Osteoblast (primary cell): Measurements from ENCODE around the gene HIGD2A. TPM values are rescaled to one million over a fixed set of nuclear protein-coding genes. Genes with fewer than 3 reads are reported as not detected.

Experiments used
- DNase-seq: peaks from one replicate; pipeline ENCODE4 v3.0.0; 2011; ENCODE audit warnings: low spot score, mixed read lengths; ENCODE audit not compliant: insufficient read length; ENCODE audit errors: missing footprints
- H2AFZ ChIP-seq: 2 replicates; pipeline ENCODE4 v1.6.0; 2011; ENCODE audit warnings: mild to moderate bottlenecking, low read length
- H3K27ac ChIP-seq: 2 replicates; pipeline ENCODE4 v1.5.1; 2011; ENCODE audit warnings: mild to moderate bottlenecking, low read depth, low read length, moderate library complexity
- H3K27me3 ChIP-seq: 2 replicates; pipeline ENCODE4 v1.6.0; 2012; ENCODE audit warnings: mild to moderate bottlenecking, control low read depth, inconsistent platforms, low read length, moderate library complexity; ENCODE audit not compliant: insufficient read depth
- H3K36me3 ChIP-seq: 2 replicates; pipeline ENCODE4 v1.5.1; 2011; ENCODE audit warnings: mild to moderate bottlenecking, low read length, control low read depth, moderate library complexity; ENCODE audit not compliant: insufficient read depth
- H3K4me1 ChIP-seq: 2 replicates; pipeline ENCODE4 v1.5.1; 2011; ENCODE audit warnings: mild to moderate bottlenecking, low read length, control low read depth, moderate library complexity; ENCODE audit not compliant: insufficient read depth
- H3K4me2 ChIP-seq: 2 replicates; pipeline ENCODE4 v1.6.0; 2011; ENCODE audit warnings: mild to moderate bottlenecking, low read length; ENCODE audit not compliant: insufficient read depth
- H3K4me3 ChIP-seq: fragments of 200-600 bp; sonication (generic); 3 replicates; pipeline ENCODE4 v1.5.1; 2012; ENCODE audit warnings: mild to moderate bottlenecking, low read length, inconsistent platforms; ENCODE audit not compliant: insufficient read depth
- H3K79me2 ChIP-seq: 2 replicates; pipeline ENCODE4 v1.6.0; 2012; ENCODE audit warnings: mild to moderate bottlenecking, low read length, control low read depth, inconsistent platforms; ENCODE audit not compliant: insufficient read depth
- H3K9me3 ChIP-seq: 2 replicates; pipeline ENCODE4 v1.5.1; 2011; ENCODE audit warnings: low read depth, low read length, control low read depth
- H4K20me1 ChIP-seq: 2 replicates; pipeline ENCODE4 v1.6.0; 2012; ENCODE audit warnings: mild to moderate bottlenecking, low read length, control low read depth; ENCODE audit not compliant: insufficient read depth
- total RNA-seq: library from RNA; depleted of rRNA; stranded (reverse); fragments of >200 nt; gene quantifications from 2 replicates; pipeline ENCODE4 v1.2.3, GENCODE V29; 2012
- TF ChIP-seq, protein P1 (sequence below): IDR thresholded peaks from 2 replicates; pipeline ENCODE4 v1.5.1; 2011; ENCODE audit warnings: mild to moderate bottlenecking, low read depth, low read length, moderate library complexity; ENCODE audit errors: extremely low read depth

The HIGD2A gene
- total RNA-seq, 1 donor = 34.7 TPM

DNA sequence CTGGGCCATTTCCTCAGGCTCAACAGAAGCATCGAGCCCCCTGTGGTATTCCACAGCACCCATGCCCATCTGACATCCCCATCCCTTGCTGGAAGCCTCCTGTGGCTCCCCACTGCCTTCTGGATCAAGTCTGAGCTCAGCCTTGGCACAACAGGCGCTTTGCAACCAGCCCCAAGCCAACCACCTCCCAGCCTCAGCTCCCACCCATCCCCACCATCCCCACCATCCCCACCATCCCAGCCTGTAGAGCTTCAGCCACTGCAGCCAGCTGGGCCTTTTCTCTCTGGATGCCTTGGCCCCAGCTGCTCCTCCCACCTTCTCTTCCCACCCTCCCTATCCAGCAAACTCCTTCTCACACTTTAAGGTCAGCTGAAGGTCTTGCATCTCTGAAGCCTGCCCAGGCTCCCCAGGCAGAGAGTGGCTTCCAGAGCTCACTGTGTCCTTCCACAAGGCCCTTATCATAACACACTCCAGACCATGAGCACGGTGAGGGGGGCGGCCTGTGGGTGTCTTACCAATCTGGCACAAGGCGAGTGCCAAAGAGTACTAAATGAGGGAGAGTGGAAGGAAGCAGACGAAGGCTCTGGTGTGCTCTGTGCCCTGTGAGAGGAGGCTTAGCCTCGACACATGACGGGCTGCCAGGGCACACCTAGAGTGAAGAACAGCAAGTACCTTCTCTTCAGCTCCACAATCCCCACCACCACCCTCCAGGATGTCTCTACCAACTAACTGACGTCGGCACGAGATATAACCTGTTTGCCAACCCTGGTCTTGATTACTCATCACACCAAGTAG is 6.5 kb downstream of the HIGD2A start:
- Histone ChIP-seq H3K27me3 (no peaks in the 10 kb centered on the region), H3K27ac (no peak overlapping the region), H2AFZ (no peak overlapping the region), H4K20me1 (peaks cover 3% of the 10 kb centered on the region), H3K9me3 (no peaks in the 10 kb centered on the region), H3K4me2 (no peak overlapping the region), H3K79me2 (peaks cover 2% of the 10 kb centered on the region), H3K4me3 (no peak overlapping the region), H3K4me1 (no peaks in the 10 kb centered on the region), H3K36me3 (peaks cover 32% of the 10 kb centered on the region)
- TF ChIP-seq, protein P1, sequence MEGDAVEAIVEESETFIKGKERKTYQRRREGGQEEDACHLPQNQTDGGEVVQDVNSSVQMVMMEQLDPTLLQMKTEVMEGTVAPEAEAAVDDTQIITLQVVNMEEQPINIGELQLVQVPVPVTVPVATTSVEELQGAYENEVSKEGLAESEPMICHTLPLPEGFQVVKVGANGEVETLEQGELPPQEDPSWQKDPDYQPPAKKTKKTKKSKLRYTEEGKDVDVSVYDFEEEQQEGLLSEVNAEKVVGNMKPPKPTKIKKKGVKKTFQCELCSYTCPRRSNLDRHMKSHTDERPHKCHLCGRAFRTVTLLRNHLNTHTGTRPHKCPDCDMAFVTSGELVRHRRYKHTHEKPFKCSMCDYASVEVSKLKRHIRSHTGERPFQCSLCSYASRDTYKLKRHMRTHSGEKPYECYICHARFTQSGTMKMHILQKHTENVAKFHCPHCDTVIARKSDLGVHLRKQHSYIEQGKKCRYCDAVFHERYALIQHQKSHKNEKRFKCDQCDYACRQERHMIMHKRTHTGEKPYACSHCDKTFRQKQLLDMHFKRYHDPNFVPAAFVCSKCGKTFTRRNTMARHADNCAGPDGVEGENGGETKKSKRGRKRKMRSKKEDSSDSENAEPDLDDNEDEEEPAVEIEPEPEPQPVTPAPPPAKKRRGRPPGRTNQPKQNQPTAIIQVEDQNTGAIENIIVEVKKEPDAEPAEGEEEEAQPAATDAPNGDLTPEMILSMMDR = no peak
- DNase-seq = no peak

GRCh38 chr5:176396330-176396729 is 7.8 kb downstream of the HIGD2A start:
- H3K4me3 ChIP-seq = no peak overlapping the region
- no peak overlapping the region for H3K4me2 ChIP-seq
- H2AFZ ChIP-seq = no peak overlapping the region
- DNase-seq = no peak
- TF ChIP-seq, protein P1 = no peak
- no peak overlapping the region for H3K27ac ChIP-seq
- no peaks in the 10 kb centered on the region for H3K79me2 ChIP-seq
- H3K27me3 ChIP-seq = no peaks in the 10 kb centered on the region
- H3K4me1 ChIP-seq = no peaks in the 10 kb centered on the region
- H3K36me3 ChIP-seq = peaks cover 32% of the 10 kb centered on the region
- H4K20me1 ChIP-seq = peaks cover 3% of the 10 kb centered on the region
- H3K9me3 ChIP-seq = no peaks in the 10 kb centered on the region

GRCh38 chr5:176397736-176398420 is 9.3 kb downstream of the HIGD2A start:
- Histone ChIP-seq H3K27me3 (no peaks in the 10 kb centered on the region), H3K4me1 (no peaks in the 10 kb centered on the region), H4K20me1 (peaks cover 3% of the 10 kb centered on the region), H2AFZ (no peak overlapping the region), H3K79me2 (no peaks in the 10 kb centered on the region), H3K27ac (no peak overlapping the region), H3K9me3 (no peaks in the 10 kb centered on the region), H3K4me2 (no peak overlapping the region), H3K36me3 (peaks cover 19% of the 10 kb centered on the region), H3K4me3 (no peak overlapping the region)
- no peak for DNase-seq
- TF ChIP-seq, protein P1 = no peak

GRCh38 chr5:176400382-176401156 is 12.0 kb downstream of the HIGD2A start:
- no peak overlapping the region for H3K27ac ChIP-seq
- H3K4me2 ChIP-seq = no peak overlapping the region
- no peaks in the 10 kb centered on the region for H3K4me1 ChIP-seq
- no peak overlapping the region for H3K4me3 ChIP-seq
- H3K27me3 ChIP-seq = no peaks in the 10 kb centered on the region
- no peaks in the 10 kb centered on the region for H3K9me3 ChIP-seq
- peaks cover 11% of the 10 kb centered on the region for H3K36me3 ChIP-seq
- H4K20me1 ChIP-seq = peaks cover 3% of the 10 kb centered on the region
- TF ChIP-seq, protein P1 = no peak
- H3K79me2 ChIP-seq = no peaks in the 10 kb centered on the region
- no peak for DNase-seq
- no peak overlapping the region for H2AFZ ChIP-seq
